CD4-positive, alpha-beta memory T cell (primary cell): Measurements from ENCODE around the gene GPR108. TPM values are rescaled to one million over a fixed set of nuclear protein-coding genes. Genes with fewer than 3 reads are reported as not detected.
"Not testable (repeated sequence)": the region's sequence is repeated elsewhere in the genome, so short reads cannot be mapped to it uniquely, and the experiment has no call there.

ENCODE experiments used
- CTCF ChIA-PET: fragments of 350-600 bp; sonication (Branson Sonifier 250); formaldehyde crosslinking; loops from one replicate; lab custom pipeline; 2021; ENCODE audit warnings: inconsistent platforms; ENCODE audit not compliant: partially characterized antibody; lab: Charles Lee
- POLR2A ChIA-PET: fragments of 350-600 bp; sonication (Branson Sonifier 250); formaldehyde crosslinking; loops from one replicate; lab custom pipeline; 2021; ENCODE audit not compliant: partially characterized antibody; lab: Charles Lee
- DNase-seq, 5 donors: peaks; one replicate each; pipeline versions ENCODE4 v3.0.0 to v3.0.0-alpha.2; 2020 to 2022; ENCODE audit warnings: mixed read lengths in 1 of 5
- H3K27ac ChIP-seq: one replicate; pipeline ENCODE4 v1.7.0; 2013; ENCODE audit warnings: low read depth, low read length
- H3K27me3 ChIP-seq: 2 replicates; pipeline ENCODE4 v1.7.0; 2013; ENCODE audit warnings: mild to moderate bottlenecking, low read length, moderate library complexity; ENCODE audit not compliant: insufficient read depth
- H3K36me3 ChIP-seq: 2 replicates; pipeline ENCODE4 v1.7.0; 2013; ENCODE audit warnings: mild to moderate bottlenecking, low read length, moderate library complexity; ENCODE audit not compliant: insufficient read depth
- H3K4me1 ChIP-seq: 2 replicates; pipeline ENCODE4 v1.7.0; 2013; ENCODE audit warnings: mild to moderate bottlenecking, low read length, moderate library complexity; ENCODE audit not compliant: insufficient read depth
- H3K4me3 ChIP-seq, 2 donors: one replicate each; pipeline ENCODE4 v1.7.0; 2013; ENCODE audit warnings: low read length in 2 of 2, mild to moderate bottlenecking in 1 of 2
- H3K9me3 ChIP-seq, 2 donors: one replicate each; pipeline ENCODE4 v1.7.0; 2013; ENCODE audit warnings: low read length in 2 of 2, control low read depth in 1 of 2; ENCODE audit not compliant: control insufficient read depth in 1 of 2
- H3K27ac Mint-ChIP-seq, 7 donors: one replicate each; pipeline ENCODE4 v1.8.0; 2020 to 2021; ENCODE audit warnings: mixed read lengths in 7 of 7, mild to moderate bottlenecking in 6 of 7, inconsistent platforms in 3 of 7, moderate library complexity in 3 of 7
- H3K27me3 Mint-ChIP-seq, 2 donors: one replicate each; pipeline ENCODE4 v1.8.0; 2020 to 2021; ENCODE audit warnings: mixed read lengths in 2 of 2
- H3K36me3 Mint-ChIP-seq, 2 donors: one replicate each; pipeline ENCODE4 v1.8.0; 2020 to 2021; ENCODE audit warnings: mixed read lengths in 2 of 2, inconsistent platforms in 1 of 2, mild to moderate bottlenecking in 1 of 2
- H3K4me1 Mint-ChIP-seq, 4 donors: one replicate each; pipeline ENCODE4 v1.8.0; 2020 to 2021; ENCODE audit warnings: mixed read lengths in 4 of 4, mild to moderate bottlenecking in 1 of 4
- H3K4me3 Mint-ChIP-seq, 8 donors: one replicate each; pipeline ENCODE4 v1.8.0; 2020 to 2021; ENCODE audit warnings: mixed read lengths in 8 of 8, mild to moderate bottlenecking in 7 of 8, moderate library complexity in 6 of 8, inconsistent platforms in 3 of 8
- H3K9me3 Mint-ChIP-seq, 8 donors: one replicate each; pipeline ENCODE4 v1.8.0; 2020 to 2021; ENCODE audit warnings: mixed read lengths in 8 of 8, mild to moderate bottlenecking in 5 of 8, inconsistent platforms in 3 of 8, moderate library complexity in 1 of 8
- intact Hi-C: fragments of 100-400 bp; cut with micrococcal nuclease; formaldehyde crosslinking; loops from one replicate; pipeline ENCODE4 v1.15.1; 2023
- polyA plus RNA-seq, 2 donors: library from polyadenylated mRNA; unstranded; fragments of 300-500 nt; fragmentation: Illumina TruSeq; gene quantifications; one replicate each; pipeline ENCODE4 v1.2.3, GENCODE V29; 2021
- total RNA-seq, 2 experiments: library from RNA; stranded (reverse); gene quantifications; one replicate each; pipeline ENCODE4 v1.2.3, GENCODE V29; 2021

Gene GPR108
- total and polyA plus RNA-seq, 4 experiments from 2014 or later, result 75.6 to 183 (median 92.3) TPM

- intact Hi-C loops, result loop anchor here (1.0 to 5.0 kb wide), 4 partner anchors 14 to 237 kb away; partner anchors contain the start of genes GPR108 and SH2D3A
- H3K27me3 Mint-ChIP-seq, result no peaks in the 10 kb centered on the region
Observed at GRCh38 chr19:6753178-6754031, 16.0 kb upstream of the GPR108 start.

GRCh38 chr19:6752256-6753177, 15.1 kb upstream of the GPR108 start:
- peak overlapping the region; percentile 38 for H3K27ac ChIP-seq
- POLR2A ChIA-PET, result interaction anchor here (0.7 to 1.5 kb wide), 5 partner anchors 14 to 151 kb away, joined by 3 to 5 read pairs (median 5); partner anchors contain the start of gene VAV1

More at GRCh38 chr19:6753178-6754031, 16.0 kb upstream of the GPR108 start:
- peak overlapping the region in 1 of 2 donors; percentile 49 for H3K4me3 ChIP-seq
- no peaks in the 10 kb centered on the region for H3K9me3 Mint-ChIP-seq
- POLR2A ChIA-PET, result interaction anchor here (1.3 to 1.8 kb wide), 5 partner anchors 15 to 151 kb away, joined by 3 to 8 read pairs (median 5); partner anchors contain the start of gene VAV1
- peaks cover 24% of the 10 kb centered on the region for H3K36me3 ChIP-seq
- no peaks in the 10 kb centered on the region for H3K27me3 ChIP-seq
- peak overlapping the region; percentile 38 for H3K27ac ChIP-seq
- CTCF ChIA-PET, result interaction anchor here (0.6 to 1.7 kb wide), 7 partner anchors 48 to 160 kb away, joined by 3 to 6 read pairs (median 4); no protein-coding TSS in a partner anchor
- DNase-seq, result peak; percentile 71 to 77 (median 72)
- peaks cover 5 to 12% (median 8%) of the 10 kb centered on the region in 4 donors for H3K4me1 Mint-ChIP-seq
- H3K27ac Mint-ChIP-seq, result peak overlapping the region; percentile 77 to 93 (median 86)
- peak overlapping the region; percentile 57 to 78 (median 70) for H3K4me3 Mint-ChIP-seq
- peaks cover 23 to 40% of the 10 kb centered on the region in 2 donors for H3K36me3 Mint-ChIP-seq
- H3K4me1 ChIP-seq, result no peaks in the 10 kb centered on the region
- no peaks in the 10 kb centered on the region for H3K9me3 ChIP-seq

GRCh38 chr19:6751189-6751588, 13.8 kb upstream of the GPR108 start:
- H3K36me3 ChIP-seq, result peaks cover 37% of the 10 kb centered on the region
- no peak for DNase-seq
- intact Hi-C loops, result loop anchor here (5.0 kb wide), 1 partner anchor 51 kb away; no protein-coding TSS in a partner anchor
- Mint-ChIP-seq H3K27me3 (no peaks in the 10 kb centered on the region), H3K27ac (peak overlapping the region in 1 of 7 donors; percentile 60), H3K4me1 (peaks cover 3 to 11% (median 8%) of the 10 kb centered on the region in 4 donors), H3K4me3 (no peak overlapping the region), H3K36me3 (peaks cover 30 to 53% of the 10 kb centered on the region in 2 donors), H3K9me3 (no peaks in the 10 kb centered on the region)
- CTCF ChIA-PET, result interaction anchor here (0.8 kb wide), 1 partner anchor 112 kb away, joined by 6 read pairs; no protein-coding TSS in a partner anchor
- no peaks in the 10 kb centered on the region for H3K27me3 ChIP-seq
- H3K4me3 ChIP-seq, result no peak overlapping the region
- POLR2A ChIA-PET, result no interaction called here
- H3K27ac ChIP-seq, result no peak overlapping the region
- no peaks in the 10 kb centered on the region for H3K9me3 ChIP-seq
- no peaks in the 10 kb centered on the region for H3K4me1 ChIP-seq

More at GRCh38 chr19:6752256-6753177, 15.1 kb upstream of the GPR108 start:
- Histone ChIP-seq H3K9me3 (no peaks in the 10 kb centered on the region), H3K36me3 (peaks cover 29% of the 10 kb centered on the region), H3K4me3 (no peak overlapping the region), H3K27me3 (no peaks in the 10 kb centered on the region), H3K4me1 (no peaks in the 10 kb centered on the region)
- peak overlapping the region in 1 of 8 donors; percentile 8 for H3K4me3 Mint-ChIP-seq
- H3K36me3 Mint-ChIP-seq, result peaks cover 30 to 45% of the 10 kb centered on the region in 2 donors
- H3K27me3 Mint-ChIP-seq, result no peaks in the 10 kb centered on the region
- peak overlapping the region in 4 of 7 donors; percentile 24 to 93 (median 68) for H3K27ac Mint-ChIP-seq
- intact Hi-C loops, result loop anchor here (1.0 to 5.0 kb wide), 4 partner anchors 15 to 236 kb away; partner anchors contain the start of genes GPR108 and SH2D3A
- DNase-seq, result no peak
- CTCF ChIA-PET, result interaction anchor here (0.6 to 1.7 kb wide), 6 partner anchors 51 to 159 kb away, joined by 3 to 6 read pairs (median 4); no protein-coding TSS in a partner anchor
- H3K9me3 Mint-ChIP-seq, result no peaks in the 10 kb centered on the region
- peaks cover 3 to 11% (median 8%) of the 10 kb centered on the region in 4 donors for H3K4me1 Mint-ChIP-seq

GRCh38 chr19:6750062-6750461, 12.7 kb upstream of the GPR108 start:
- CTCF ChIA-PET, result interaction anchor here (0.8 kb wide), 1 partner anchor 28 kb away, joined by 3 read pairs; no protein-coding TSS in a partner anchor
- POLR2A ChIA-PET, result interaction anchor here (1.1 kb wide), 1 partner anchor 8 kb away, joined by 3 read pairs; no protein-coding TSS in a partner anchor
- no peaks in the 10 kb centered on the region for H3K4me1 ChIP-seq
- intact Hi-C loops, result loop anchor here (5.0 kb wide), 1 partner anchor 52 kb away; no protein-coding TSS in a partner anchor
- Mint-ChIP-seq H3K36me3 (peaks cover 29 to 56% of the 10 kb centered on the region in 2 donors), H3K9me3 (no peaks in the 10 kb centered on the region), H3K27me3 (no peaks in the 10 kb centered on the region), H3K4me1 (peaks cover 3 to 11% (median 8%) of the 10 kb centered on the region in 4 donors), H3K27ac (no peak overlapping the region), H3K4me3 (no peak overlapping the region)
- peaks cover 38% of the 10 kb centered on the region for H3K36me3 ChIP-seq
- no peak overlapping the region for H3K27ac ChIP-seq
- H3K9me3 ChIP-seq, result no peaks in the 10 kb centered on the region
- no peaks in the 10 kb centered on the region for H3K27me3 ChIP-seq
- H3K4me3 ChIP-seq, result no peak overlapping the region
- no peak for DNase-seq

GRCh38 chr19:6748543-6748942, 11.2 kb upstream of the GPR108 start:
- H3K9me3 ChIP-seq, DNase-seq, H3K4me1 Mint-ChIP-seq, intact Hi-C loops, H3K4me3 Mint-ChIP-seq, H3K27me3 Mint-ChIP-seq, H3K27me3 ChIP-seq, H3K27ac ChIP-seq, H3K4me3 ChIP-seq, H3K4me1 ChIP-seq, H3K9me3 Mint-ChIP-seq: not testable (repeated sequence)
- Mint-ChIP-seq H3K27ac (peak overlapping the region in 1 of 7 donors; percentile 8), H3K36me3 (peaks cover 30 to 48% of the 10 kb centered on the region in 2 donors)
- H3K36me3 ChIP-seq, result peaks cover 30% of the 10 kb centered on the region
- CTCF ChIA-PET, result interaction anchor here (1.0 to 1.9 kb wide), 2 partner anchors 115 to 117 kb away, joined by 3 to 5 read pairs; no protein-coding TSS in a partner anchor
- POLR2A ChIA-PET, result interaction anchor here (1.6 kb wide), 1 partner anchor 10 kb away, joined by 6 read pairs; the partner anchor contains the start of gene GPR108

GRCh38 chr19:6745965-6746364, 8.6 kb upstream of the GPR108 start:
- ChIA-PET CTCF (no interaction called here), POLR2A (no interaction called here)
- peaks cover 31 to 36% of the 10 kb centered on the region in 2 donors for H3K36me3 Mint-ChIP-seq
- no peak for DNase-seq
- H3K4me1 Mint-ChIP-seq, result peaks cover 1 to 8% (median 5%) of the 10 kb centered on the region in 4 donors
- no peak overlapping the region for H3K27ac Mint-ChIP-seq
- Histone ChIP-seq H3K27ac (no peak overlapping the region), H3K4me3 (no peak overlapping the region), H3K27me3 (no peaks in the 10 kb centered on the region), H3K36me3 (peaks cover 18% of the 10 kb centered on the region), H3K9me3 (no peaks in the 10 kb centered on the region), H3K4me1 (peaks cover 5% of the 10 kb centered on the region)
- H3K9me3 Mint-ChIP-seq, result no peaks in the 10 kb centered on the region
- intact Hi-C loops, result no loop called here
- no peaks in the 10 kb centered on the region for H3K27me3 Mint-ChIP-seq
- no peak overlapping the region for H3K4me3 Mint-ChIP-seq
